GM19043 (cell line): ENCODE results near the gene ABCC6.
"Not testable (repeated sequence)": the region's sequence is repeated elsewhere in the genome, so short reads cannot be mapped to it uniquely, and the experiment has no call there.

Source experiments
- ATAC-seq: cut with Tn5 transposase; IDR thresholded peaks from one replicate; pipeline ENCODE4 v1.9.1; 2021; ENCODE audit warnings: low read depth; ENCODE audit not compliant: unreplicated experiment

The ABCC6 gene

DNA sequence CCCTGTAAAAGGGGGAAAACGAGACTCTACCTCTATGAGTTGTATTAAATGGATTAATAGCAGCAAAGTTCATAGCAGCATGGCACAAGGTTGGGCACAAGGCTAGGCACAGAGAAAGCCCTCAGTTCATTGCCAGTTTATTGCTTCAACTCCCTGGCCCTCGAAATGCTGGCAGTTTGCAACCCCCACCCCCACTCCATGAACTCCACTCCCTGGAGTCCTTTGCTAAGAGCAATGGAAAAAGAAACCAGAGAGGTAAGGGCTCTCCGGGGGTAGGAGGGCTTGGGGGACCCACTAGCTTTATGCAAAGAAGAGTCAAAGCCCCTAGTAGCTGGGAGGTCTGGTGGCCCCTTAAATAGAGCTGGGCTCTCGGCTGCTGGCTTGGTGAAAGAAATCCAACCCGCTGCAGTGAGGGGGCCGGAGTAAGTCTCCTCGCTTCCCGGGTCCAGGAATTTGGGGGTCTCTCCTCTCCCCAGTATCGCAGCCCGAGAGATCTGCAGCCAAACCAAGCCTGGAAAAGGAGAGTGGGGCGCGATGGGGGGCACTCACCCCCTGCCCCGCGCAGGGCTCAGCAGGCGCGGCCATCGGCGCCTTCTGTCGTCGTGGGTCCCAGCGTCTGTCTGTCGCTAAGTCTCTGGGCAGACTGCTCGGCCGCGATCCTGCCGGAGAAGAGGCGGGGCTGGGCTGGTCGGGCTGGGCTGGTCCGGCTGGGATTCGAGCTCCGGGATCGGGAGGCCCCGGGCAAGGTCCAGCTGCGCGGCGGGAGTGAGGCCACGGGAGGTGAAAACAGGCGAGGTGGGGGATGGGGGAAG lies at the start of gene ABCC6:
Gene ABCC6, minus strand, starts transcription at position 645 of the 812 bp plus-strand sequence. Its CDS starts 60 bp downstream, at position 585.
- ATAC-seq, result not testable (repeated sequence)

GRCh38 chr16:16272573-16273221 lies 49.4 kb upstream of the ABCC6 start:
- not testable (repeated sequence) for ATAC-seq

DNA sequence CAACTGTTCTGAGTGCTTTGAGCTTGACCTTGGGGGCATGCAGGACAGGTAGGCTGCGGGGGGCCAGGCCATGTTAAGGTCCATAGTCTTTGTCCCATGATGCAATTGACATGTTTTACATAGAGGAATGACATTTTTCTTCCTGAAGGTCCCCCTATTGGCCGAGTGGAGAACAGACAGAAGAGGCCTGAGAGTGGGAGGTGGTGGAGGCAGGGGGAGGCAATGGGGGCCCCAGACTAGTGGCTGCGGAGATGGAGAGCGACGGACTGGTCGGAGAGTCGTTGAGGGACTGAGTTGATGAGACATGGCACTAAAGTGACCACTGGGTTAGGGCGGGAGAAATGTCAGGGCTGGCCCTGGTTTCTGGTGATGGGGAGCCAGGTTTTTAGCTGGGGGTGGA lies 48.4 kb upstream of the ABCC6 start:
- not testable (repeated sequence) for ATAC-seq

DNA sequence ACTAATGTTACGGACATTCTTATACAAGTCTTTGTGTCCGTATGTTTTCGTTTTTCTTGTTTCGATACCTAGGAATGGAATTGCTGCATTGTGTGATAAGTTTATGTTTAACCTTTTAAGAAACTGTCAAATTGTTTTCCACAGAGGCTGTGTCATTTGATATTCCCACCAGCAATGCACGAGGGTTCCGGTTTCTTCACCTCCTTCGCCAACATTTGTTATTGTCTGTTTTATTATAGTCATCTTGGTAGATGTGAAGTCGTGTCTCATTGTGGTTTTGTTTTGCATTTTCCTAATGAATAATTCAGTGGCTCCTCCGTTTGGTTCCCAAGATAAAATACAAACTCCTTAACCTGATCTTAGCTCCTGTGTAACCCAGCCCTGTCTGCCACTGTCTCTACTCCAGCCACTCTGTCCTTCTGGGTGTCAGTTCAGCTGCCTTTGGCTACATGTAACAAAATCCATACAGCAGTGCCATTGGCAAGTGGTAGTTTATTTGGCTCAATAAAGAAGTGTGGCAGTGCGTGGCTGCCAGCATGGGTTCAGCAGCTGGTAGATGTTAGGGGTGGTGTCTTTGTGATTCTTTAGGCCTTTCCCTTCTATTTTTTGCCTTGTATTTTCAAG lies 45.0 kb upstream of the ABCC6 start:
- ATAC-seq, result not testable (repeated sequence)

DNA sequence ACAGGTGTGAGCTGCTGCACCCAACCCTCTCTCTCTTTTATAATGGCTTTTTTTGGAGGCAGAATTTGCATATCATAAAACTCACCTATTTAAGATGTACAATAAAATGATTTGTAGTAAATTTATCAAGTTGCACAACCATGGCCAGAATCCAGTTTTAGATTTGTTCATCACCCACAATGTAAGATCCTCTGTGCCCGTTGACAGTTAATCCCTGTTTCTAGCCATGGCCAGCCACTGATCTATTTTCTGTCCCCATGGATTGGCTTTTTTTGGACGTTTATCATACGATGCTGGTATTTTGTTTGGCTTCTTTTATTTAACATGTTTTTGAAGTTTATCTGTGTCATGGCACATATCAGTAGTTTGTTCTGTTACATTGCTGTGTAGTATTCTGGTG lies 44.4 kb upstream of the ABCC6 start:
- ATAC-seq, result not testable (repeated sequence)

GRCh38 chr16:16265044-16265443 lies 41.8 kb upstream of the ABCC6 start:
- not testable (repeated sequence) for ATAC-seq

DNA sequence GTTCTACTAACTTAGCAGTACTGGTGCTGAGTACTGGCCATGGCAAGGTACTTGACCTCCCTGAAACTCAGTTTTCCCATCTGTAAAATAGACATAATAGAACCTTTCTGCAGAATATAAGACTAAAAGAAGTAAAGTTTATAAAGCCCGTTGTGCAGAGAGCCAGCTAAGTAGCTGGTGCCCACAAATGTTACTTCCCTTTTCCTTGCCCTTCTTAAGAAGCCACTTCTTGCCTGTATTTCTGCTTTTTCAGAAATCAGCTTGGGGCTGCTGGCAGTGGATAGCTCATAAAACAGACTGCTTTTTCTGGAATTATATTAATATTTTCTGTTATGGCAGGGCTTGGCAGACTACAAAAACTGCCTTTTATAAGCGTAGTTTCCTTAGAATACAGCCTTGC lies 40.7 kb upstream of the ABCC6 start:
- not testable (repeated sequence) for ATAC-seq

DNA sequence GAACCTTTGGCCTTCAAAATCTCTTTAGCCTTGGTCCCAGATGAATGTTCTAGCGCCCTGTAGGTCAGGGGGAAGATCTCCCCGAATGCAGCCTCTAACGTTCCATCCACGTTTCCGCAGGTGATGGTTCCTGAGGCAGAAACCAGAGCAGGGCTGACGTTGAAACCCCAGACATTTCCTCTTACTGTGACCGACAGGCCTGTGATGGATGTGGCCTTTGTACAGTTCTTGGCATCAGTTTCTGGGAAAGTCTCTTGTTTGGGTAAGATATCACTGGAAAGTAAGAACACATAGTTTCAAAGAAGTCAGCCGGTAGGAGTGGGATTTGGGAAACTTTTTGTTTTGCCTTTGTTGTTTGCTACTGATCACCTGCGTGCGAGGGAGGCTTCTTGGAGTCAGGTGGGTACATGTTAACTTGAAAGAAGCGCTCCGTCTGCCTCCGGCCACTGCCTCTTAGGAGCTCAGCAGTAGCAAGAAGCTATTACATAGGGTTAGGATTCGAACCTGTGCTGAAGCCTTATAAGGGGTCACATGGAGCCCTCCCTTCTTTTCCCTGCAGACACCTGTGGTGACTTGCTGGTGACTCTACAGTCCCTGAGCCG lies 39.8 kb upstream of the ABCC6 start:
- ATAC-seq, result not testable (repeated sequence)

DNA sequence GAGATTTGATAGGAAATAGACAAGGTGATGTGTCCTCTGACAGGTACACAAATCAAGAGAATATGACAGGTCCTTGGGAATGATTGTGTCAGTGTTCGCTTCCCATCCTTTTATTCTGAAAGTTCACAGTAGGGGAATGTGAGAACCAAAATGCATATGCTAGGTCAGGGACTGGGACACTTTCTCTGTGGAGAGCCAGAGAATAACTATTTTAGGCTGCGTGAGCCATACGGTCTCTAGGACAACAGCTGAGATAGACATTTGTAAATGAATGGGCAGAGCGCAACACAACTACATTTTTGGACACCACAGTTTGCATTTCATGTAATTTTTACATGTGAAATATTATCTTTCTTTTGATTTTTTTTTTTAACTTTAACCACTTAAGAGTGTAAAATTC lies 36.7 kb upstream of the ABCC6 start:
- ATAC-seq, result not testable (repeated sequence)

GRCh38 chr16:16258822-16259221 lies 35.5 kb upstream of the ABCC6 start:
- not testable (repeated sequence) for ATAC-seq

DNA sequence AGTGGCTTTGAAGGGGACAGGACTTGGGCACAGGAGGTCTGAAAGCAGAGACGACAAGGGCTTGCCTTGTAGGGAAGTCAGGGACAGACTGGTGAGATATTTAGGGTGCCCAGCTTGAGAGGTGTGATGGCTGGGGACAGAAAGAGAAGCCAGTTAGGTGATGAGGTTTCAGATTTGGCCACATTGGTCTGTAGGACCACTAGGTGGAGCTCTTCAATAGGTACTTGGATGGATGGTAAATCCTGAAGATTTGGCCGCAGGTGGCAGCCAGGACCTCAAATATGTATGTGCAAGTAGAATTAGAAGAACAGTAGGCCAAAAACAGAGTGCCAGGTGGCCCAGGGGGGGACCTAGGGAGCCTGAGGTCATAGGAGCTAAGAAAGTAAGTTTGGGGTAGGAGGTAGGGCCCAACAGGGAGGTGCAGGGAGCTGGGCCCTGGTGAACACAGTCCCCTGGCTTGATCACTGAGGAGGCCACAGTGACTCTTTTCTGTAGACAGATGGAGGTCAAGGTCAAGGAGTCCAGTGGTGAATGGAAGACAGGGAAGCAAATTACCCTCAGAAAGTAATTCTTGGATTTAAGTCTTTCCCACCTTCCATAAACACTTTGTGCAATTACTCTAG lies 34.1 kb upstream of the ABCC6 start:
- not testable (repeated sequence) for ATAC-seq

DNA sequence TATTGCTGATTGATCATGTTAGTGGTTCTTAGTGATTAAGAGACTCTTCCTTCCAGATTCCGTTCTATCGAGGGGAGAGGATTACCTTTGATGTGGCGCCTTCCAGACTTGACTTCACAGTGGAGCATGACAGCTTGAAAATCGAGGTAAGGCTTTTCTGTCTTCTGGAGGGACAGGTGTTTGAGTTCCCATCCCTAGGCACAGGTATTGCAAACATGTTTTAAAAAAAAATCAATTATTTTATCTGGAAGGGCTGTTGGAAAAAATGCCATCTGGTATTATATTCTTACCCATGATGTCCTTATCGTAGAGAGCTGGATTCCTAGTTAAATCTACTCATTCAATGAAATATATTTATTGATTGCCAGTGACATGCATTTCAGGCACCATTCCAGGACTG lies 29.1 kb upstream of the ABCC6 start:
- not testable (repeated sequence) for ATAC-seq

GRCh38 chr16:16249621-16250330 lies 26.5 kb upstream of the ABCC6 start:
- ATAC-seq, result not testable (repeated sequence)

- not testable (repeated sequence) for ATAC-seq
Observed at GRCh38 chr16:16247439-16247838, 24.1 kb upstream of the ABCC6 start.

DNA sequence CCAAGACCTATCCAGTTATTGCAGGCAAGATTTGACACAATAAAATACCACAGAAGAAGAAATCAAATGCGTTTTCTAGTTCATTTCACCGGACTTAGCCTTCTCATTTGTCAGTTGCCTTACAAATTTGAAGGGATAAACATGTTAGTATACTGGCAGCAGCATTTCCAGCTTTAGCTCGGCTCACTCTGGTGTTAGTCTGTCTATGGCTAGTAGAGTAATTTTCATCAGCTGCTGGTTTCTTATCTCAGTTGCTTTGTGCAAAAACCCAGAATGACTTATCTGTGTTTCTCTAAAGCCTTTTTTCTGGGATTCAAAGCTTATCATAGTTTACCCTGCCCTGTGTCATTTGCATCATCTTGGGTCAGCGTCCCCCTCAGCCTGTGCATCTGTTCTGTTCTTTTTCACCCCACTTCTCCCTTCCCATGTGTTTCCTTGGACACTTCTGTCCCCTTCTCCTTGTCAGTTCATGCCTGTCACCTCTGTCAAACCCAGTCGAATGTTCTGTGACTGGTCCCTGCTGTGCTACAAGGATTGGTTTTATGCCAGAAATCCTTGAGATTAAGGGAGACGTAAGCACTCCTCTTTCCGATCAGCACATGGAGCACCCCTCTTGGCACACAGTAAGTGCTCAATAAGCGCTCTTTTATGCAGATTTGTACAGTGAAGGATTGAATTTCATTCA lies 23.4 kb upstream of the ABCC6 start:
- not testable (repeated sequence) for ATAC-seq

GRCh38 chr16:16243886-16244285 lies 20.6 kb upstream of the ABCC6 start:
- ATAC-seq, result not testable (repeated sequence)

GRCh38 chr16:16240667-16241066 lies 17.4 kb upstream of the ABCC6 start:
- not testable (repeated sequence) for ATAC-seq

GRCh38 chr16:16237738-16238137 lies 14.4 kb upstream of the ABCC6 start:
- ATAC-seq, result not testable (repeated sequence)

DNA sequence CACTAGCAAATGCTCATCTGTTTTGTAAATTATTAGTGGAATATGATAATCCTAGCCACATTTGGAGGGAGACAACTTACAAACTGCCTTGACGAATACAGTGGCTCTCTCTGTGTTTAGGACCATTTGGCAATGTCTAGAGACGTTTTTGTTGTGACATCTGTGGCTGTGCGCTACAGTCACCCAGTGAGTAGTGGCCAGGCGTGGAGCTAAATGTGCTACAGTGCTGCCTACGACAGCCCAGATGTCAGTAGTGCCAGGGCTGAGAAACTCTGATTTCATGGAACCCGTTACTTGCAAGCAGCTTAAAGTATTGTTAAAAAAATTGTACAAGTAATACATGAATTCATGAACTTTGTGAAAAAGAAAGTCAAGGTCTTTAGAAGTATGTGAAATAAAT lies 13.8 kb upstream of the ABCC6 start:
- not testable (repeated sequence) for ATAC-seq
